ENCODE data around the gene PRR35.

Gene PRR35

GRCh38 chr16:560204-560700, at the start of gene PRR35:
TSS of gene PRR35 (plus strand) at chr16:560394. CDS start at chr16:563295, 2,901 bp downstream.
- no peak for DNase-seq (ENCODE audit: low read depth in 2 of 3, low spot score in 2 of 3)

- no peak for DNase-seq (ENCODE audit: low read depth in 2 of 3, low spot score in 2 of 3)
Measured at GRCh38 chr16:512802-513201, 47.4 kb upstream of the PRR35 start.

- no peak for DNase-seq (ENCODE audit: low read depth in 2 of 3, low spot score in 2 of 3)
Measured at GRCh38 chr16:513950-514349, 46.2 kb upstream of the PRR35 start.

- DNase-seq (ENCODE audit: low read depth in 2 of 3, low spot score in 2 of 3), result no peak
Measured at GRCh38 chr16:515175-515938, 44.8 kb upstream of the PRR35 start.

- DNase-seq (ENCODE audit: low read depth in 2 of 3, low spot score in 2 of 3), result no peak
Measured at GRCh38 chr16:515939-516226, 44.3 kb upstream of the PRR35 start.

GRCh38 chr16:516301-516700, 43.9 kb upstream of the PRR35 start:
- no peak for DNase-seq (ENCODE audit: low read depth in 2 of 3, low spot score in 2 of 3)

GRCh38 chr16:518858-519257, 41.3 kb upstream of the PRR35 start:
- DNase-seq (ENCODE audit: low read depth in 2 of 3, low spot score in 2 of 3), result no peak

- no peak for DNase-seq (ENCODE audit: low read depth in 2 of 3, low spot score in 2 of 3)
Measured at GRCh38 chr16:519425-519824, 40.8 kb upstream of the PRR35 start.

- no peak for DNase-seq (ENCODE audit: low read depth in 2 of 3, low spot score in 2 of 3)
Measured at GRCh38 chr16:519841-520687, 40.1 kb upstream of the PRR35 start.

GRCh38 chr16:520847-521246, 39.3 kb upstream of the PRR35 start:
- DNase-seq (ENCODE audit: low read depth in 2 of 3, low spot score in 2 of 3), result no peak

GRCh38 chr16:521381-522210, 38.6 kb upstream of the PRR35 start:
- no peak for DNase-seq (ENCODE audit: low read depth in 2 of 3, low spot score in 2 of 3)

- no peak for DNase-seq (ENCODE audit: low read depth in 2 of 3, low spot score in 2 of 3)
Measured at GRCh38 chr16:522320-523096, 37.7 kb upstream of the PRR35 start.

GRCh38 chr16:523097-523741, 37.0 kb upstream of the PRR35 start:
- no peak for DNase-seq (ENCODE audit: low read depth in 2 of 3, low spot score in 2 of 3)

- DNase-seq (ENCODE audit: low read depth in 2 of 3, low spot score in 2 of 3), result no peak
Measured at GRCh38 chr16:524274-525040, 35.7 kb upstream of the PRR35 start.

- DNase-seq (ENCODE audit: low read depth in 2 of 3, low spot score in 2 of 3), result no peak
Measured at GRCh38 chr16:525123-525519, 35.1 kb upstream of the PRR35 start.

GRCh38 chr16:525520-526180, 34.5 kb upstream of the PRR35 start:
- peak; percentile 50 to 57 (median 54) for DNase-seq (ENCODE audit: low read depth in 2 of 3, low spot score in 2 of 3)

- DNase-seq (ENCODE audit: low read depth in 2 of 3, low spot score in 2 of 3), result peak in 2 of 3 experiments; percentile 15 to 29
Measured at GRCh38 chr16:526181-527014, 33.8 kb upstream of the PRR35 start.

Data from activated CD8-positive, alpha-beta memory T cell treated with anti-CD3 and anti-CD28 coated beads for 48 hours (primary cell).